PC-3 (cell line): ENCODE data around the gene RSBN1L.

Experiments
- EZH2 ChIP-seq: fragments of 300-600 bp; sonication (generic); IDR thresholded peaks from one replicate; pipeline ENCODE4 v1.6.1; 2017; ENCODE audit warnings: antibody characterized with exemption, mild to moderate bottlenecking, low read length; ENCODE audit not compliant: unreplicated experiment
- EZH2phosphoT487 ChIP-seq: fragments of 300-600 bp; sonication (generic); IDR thresholded peaks from 2 replicates; pipeline ENCODE4 v1.6.1; 2018; ENCODE audit warnings: mild to moderate bottlenecking, antibody characterized with exemption, low read length, borderline replicate concordance
- TF ChIP-seq, protein P1 (sequence below): fragments of 300-600 bp; sonication (generic); conservative IDR thresholded peaks from 2 replicates; pipeline ENCODE4 v1.5.1; 2017; ENCODE audit warnings: antibody characterized with exemption, low read depth, mild to moderate bottlenecking, low read length

DNA sequence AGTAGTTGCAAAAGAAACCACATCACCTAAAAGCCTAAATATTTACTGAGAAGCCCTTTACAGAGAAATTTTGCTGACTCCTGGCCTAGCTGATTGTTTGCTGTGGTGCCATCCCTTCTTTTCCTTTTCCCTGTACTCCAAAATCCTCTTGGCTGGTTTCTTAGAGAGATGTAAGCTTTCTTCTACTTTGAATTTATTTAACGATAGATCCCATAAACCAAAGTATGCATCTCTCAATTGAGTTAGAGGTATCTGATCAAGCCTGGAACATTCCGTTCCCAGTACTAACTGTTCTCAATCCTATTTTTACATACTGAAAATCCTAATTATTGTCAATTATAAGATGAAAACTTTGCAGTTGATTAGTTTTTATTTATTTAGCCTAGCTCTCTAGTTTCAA is 95.7 kb downstream of the RSBN1L start:
- no peak for TF ChIP-seq EZH2
- TF ChIP-seq, protein P1, sequence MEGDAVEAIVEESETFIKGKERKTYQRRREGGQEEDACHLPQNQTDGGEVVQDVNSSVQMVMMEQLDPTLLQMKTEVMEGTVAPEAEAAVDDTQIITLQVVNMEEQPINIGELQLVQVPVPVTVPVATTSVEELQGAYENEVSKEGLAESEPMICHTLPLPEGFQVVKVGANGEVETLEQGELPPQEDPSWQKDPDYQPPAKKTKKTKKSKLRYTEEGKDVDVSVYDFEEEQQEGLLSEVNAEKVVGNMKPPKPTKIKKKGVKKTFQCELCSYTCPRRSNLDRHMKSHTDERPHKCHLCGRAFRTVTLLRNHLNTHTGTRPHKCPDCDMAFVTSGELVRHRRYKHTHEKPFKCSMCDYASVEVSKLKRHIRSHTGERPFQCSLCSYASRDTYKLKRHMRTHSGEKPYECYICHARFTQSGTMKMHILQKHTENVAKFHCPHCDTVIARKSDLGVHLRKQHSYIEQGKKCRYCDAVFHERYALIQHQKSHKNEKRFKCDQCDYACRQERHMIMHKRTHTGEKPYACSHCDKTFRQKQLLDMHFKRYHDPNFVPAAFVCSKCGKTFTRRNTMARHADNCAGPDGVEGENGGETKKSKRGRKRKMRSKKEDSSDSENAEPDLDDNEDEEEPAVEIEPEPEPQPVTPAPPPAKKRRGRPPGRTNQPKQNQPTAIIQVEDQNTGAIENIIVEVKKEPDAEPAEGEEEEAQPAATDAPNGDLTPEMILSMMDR, result no peak
- TF ChIP-seq EZH2phosphoT487, result no peak
